Fibroblast of skin of abdomen (primary cell): ENCODE data around the gene CACNB2.

Experiments
- DNase-seq: peaks from one replicate; pipeline ENCODE4 v3.0.0-alpha.2; 2013

The CACNB2 gene

GRCh38 chr10:18231480-18231879, 91.3 kb downstream of the CACNB2 start:
- DNase-seq = peak; percentile 4

GRCh38 chr10:18233775-18234174, 93.6 kb downstream of the CACNB2 start:
- DNase-seq = no peak

- DNase-seq = no peak
Measured at GRCh38 chr10:18235477-18235876, 95.3 kb downstream of the CACNB2 start.

- no peak for DNase-seq
Measured at GRCh38 chr10:18236756-18237155, 96.5 kb downstream of the CACNB2 start.

- peak; percentile 53 for DNase-seq
Measured at GRCh38 chr10:18238870-18239485, 98.8 kb downstream of the CACNB2 start.

GRCh38 chr10:18240185-18240882, 100.1 kb downstream of the CACNB2 start:
- no peak for DNase-seq

GRCh38 chr10:18246967-18247366, 106.7 kb downstream of the CACNB2 start:
- DNase-seq = no peak

- DNase-seq = no peak
Measured at GRCh38 chr10:18252086-18252485, 111.9 kb downstream of the CACNB2 start.

GRCh38 chr10:18254086-18254485, 113.9 kb downstream of the CACNB2 start:
- peak; percentile 25 for DNase-seq

- no peak for DNase-seq
Measured at GRCh38 chr10:18254692-18255091, 114.5 kb downstream of the CACNB2 start.

- peak; percentile 2 for DNase-seq
Measured at GRCh38 chr10:18260310-18260922, 120.2 kb downstream of the CACNB2 start.

- no peak for DNase-seq
Measured at GRCh38 chr10:18261063-18261610, 120.9 kb downstream of the CACNB2 start.

GRCh38 chr10:18261768-18262231, 121.6 kb downstream of the CACNB2 start:
- no peak for DNase-seq

- DNase-seq = no peak
Measured at GRCh38 chr10:18264466-18265050, 124.3 kb downstream of the CACNB2 start.

- DNase-seq = no peak
Measured at GRCh38 chr10:18268005-18268404, 127.8 kb downstream of the CACNB2 start.

GRCh38 chr10:18271491-18271890, 131.3 kb downstream of the CACNB2 start:
- DNase-seq = no peak

- DNase-seq = no peak
Measured at GRCh38 chr10:18273039-18273438, 132.8 kb downstream of the CACNB2 start.

- no peak for DNase-seq
Measured at GRCh38 chr10:18278181-18278580, 138.0 kb downstream of the CACNB2 start.

- peak; percentile 49 for DNase-seq
Measured at GRCh38 chr10:18279173-18279572, 138.9 kb downstream of the CACNB2 start.

GRCh38 chr10:18282094-18282493, 141.9 kb downstream of the CACNB2 start:
- no peak for DNase-seq

GRCh38 chr10:18290651-18291313, 150.6 kb downstream of the CACNB2 start:
- DNase-seq = no peak
